ENCODE measurements around the gene LIPI.
"Not testable (repeated sequence)": the region's sequence is repeated elsewhere in the genome, so short reads cannot be mapped to it uniquely, and the experiment has no call there.

Gene LIPI

DNA sequence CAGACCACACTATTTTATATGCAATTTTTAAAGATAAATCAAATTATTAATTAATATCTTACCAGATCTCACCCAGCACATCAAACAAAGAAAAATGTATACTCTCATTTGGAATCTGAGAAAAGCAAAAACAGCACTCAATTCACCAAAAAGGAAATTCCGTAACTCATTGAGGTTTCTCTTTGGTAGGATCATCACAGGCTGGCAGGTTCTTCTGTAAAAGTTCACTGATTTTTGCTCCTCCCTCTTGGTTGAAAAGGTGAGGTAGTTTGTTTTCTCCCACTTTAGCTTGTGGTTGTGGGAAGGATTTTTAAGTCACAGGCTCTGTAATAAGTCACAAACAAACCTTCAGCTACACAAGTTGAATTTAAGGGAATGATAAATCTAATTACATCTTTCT, at the start of gene LIPI:
Gene LIPI, minus strand, starts transcription at position 218 of the 400 bp plus-strand sequence. Its CDS starts 110 bp downstream, at position 108.
- FAIRE-seq = no peak
- DNase-seq (ENCODE audit: insufficient read length, low spot score) = no peak

DNA sequence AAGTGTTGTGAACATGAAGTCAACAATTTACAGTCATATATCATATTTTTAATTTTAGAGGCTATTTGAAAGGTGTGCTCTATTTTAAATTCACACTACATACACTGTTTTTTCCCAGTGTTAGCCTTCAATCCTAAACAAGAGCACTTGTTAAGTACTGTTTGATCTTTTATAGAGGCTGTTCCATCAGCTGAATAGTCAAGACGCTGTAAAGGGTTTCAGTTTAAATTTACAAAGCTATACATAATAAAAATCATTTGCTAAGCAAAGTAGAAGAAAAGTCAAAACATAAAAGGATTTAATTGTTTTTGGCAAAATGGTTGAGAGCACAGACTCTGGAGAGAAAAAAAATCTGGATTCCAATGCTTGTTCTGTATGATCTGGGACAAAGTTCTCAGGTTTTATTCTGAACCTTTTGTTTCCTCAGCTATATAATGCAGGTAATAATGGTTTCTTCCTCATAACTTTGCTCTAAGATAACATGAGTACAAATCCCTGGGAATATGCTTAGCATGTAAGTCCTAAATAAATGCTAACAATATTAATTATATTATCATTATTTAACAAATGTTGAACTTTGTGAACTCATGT, 49.5 kb upstream of the LIPI start:
- FAIRE-seq (no peak), DNase-seq (ENCODE audit: insufficient read length, low spot score) (no peak)

DNA sequence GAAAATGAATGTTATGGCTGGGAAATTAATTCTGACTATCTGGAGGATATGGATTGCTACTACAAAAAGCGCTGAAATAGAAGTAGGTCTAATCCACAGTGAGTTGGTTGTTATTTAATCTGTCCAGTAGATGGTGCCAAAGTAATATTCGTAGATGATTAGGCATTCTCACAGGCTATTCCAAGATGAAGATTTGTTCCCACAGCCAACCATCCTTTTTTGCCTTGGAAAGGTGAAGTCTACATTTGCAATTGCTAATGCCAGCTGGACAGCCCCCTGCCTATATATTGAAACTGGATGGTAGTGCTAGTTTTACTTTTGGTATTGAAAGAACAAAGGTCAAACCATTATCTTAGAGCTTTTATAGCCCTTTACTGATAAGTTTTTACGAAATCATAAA, 49.0 kb upstream of the LIPI start:
- no peak for DNase-seq (ENCODE audit: insufficient read length, low spot score)
- peak; percentile 18 for FAIRE-seq

DNA sequence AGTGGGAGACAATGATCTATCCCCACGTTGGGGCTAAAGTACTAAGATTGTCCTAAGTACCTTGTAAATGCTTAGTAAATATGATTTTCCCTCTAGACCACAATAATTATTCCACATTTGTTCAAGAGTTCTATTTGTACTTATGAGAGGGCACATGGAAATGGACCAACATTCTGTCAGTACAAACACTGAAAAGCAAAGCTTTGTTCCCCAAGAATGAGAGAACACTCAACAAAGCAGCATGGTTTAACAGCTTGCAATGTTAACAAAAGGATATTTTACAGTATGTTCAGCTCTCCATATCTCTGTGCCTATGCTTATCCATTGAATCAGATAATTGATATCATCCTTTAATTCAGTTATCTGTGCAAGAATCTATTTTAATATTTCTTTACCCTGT, 40.6 kb upstream of the LIPI start:
- no peak for DNase-seq (ENCODE audit: insufficient read length, low spot score)
- no peak for FAIRE-seq

DNA sequence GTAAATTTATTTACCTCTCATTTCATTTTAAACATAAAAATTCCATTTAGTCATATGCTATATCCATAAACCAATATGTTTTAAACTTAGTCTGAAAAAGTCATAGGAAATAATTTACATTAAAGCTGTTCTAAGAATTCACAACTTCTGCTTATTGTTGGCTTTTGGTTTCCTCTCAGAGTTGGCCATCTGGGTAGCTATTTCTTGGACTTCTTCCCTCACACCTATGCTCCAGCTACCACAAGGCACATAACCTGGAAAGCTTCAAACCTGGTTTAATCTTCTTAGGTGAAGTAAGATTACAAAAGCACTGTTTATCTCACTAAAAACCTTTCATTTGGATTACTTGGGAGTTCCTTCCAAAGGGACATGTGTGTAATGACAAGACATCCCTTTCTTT, 35.0 kb upstream of the LIPI start:
- DNase-seq (ENCODE audit: insufficient read length, low spot score) (no peak), FAIRE-seq (no peak)

DNA sequence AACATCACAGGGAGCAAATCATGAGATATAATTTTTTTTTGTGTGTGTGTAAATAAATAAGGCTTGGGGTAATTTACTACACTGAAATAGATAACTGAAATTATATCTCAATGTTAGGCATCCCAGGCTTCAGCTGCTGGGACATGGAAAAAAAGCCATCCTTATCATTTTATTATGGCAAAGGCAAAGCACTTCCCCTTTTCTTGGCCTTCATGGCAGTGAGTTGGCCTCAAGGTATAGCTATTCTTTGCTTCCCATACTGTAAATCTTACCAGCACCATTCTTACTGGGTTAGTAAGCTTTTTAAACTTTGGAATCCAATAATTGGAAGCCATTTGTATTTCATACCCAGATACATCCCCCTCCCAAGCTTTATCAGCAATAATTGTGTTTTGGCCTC, 34.2 kb upstream of the LIPI start:
- DNase-seq (ENCODE audit: insufficient read length, low spot score) (no peak), FAIRE-seq (no peak)

DNA sequence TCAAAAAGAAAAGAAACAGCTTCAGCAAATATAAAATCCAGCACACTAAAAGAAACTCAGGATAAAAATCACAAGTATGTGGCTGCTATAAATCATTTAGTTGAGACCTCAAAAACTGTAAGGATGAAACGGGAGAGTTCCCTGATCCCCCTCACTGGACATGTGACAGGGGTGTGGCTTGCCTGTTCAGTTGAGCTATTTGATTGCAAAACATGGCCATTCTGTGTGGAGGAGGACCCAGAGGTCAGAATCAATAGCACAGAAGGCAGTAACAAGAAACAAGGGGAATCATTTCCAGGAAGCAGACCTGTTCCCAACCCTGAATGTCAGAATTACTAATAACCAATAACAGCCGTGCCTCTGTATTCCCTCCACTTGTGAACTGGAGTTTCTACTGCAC, 33.1 kb upstream of the LIPI start:
- FAIRE-seq (no peak), DNase-seq (ENCODE audit: insufficient read length, low spot score) (no peak)

DNA sequence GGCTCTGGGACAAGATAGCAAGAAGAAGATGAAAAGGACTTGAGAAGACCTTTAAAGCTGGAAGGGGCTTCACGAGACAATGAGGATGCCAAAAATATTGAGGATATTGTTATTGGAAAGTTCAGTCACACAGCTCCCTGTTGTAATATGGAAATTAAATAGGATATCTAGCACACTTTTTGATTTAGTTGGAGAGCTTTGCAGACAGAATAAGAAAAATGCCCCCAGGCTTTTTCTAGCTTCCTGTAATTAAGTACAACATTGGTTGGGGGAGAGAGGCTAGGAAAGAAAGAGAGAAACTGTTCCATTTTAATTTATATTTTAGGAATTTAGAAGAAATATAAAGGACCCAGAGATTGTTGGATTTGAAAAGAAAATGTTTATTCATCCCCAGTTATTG, 32.7 kb upstream of the LIPI start:
- no peak for DNase-seq (ENCODE audit: insufficient read length, low spot score)
- FAIRE-seq = no peak

DNA sequence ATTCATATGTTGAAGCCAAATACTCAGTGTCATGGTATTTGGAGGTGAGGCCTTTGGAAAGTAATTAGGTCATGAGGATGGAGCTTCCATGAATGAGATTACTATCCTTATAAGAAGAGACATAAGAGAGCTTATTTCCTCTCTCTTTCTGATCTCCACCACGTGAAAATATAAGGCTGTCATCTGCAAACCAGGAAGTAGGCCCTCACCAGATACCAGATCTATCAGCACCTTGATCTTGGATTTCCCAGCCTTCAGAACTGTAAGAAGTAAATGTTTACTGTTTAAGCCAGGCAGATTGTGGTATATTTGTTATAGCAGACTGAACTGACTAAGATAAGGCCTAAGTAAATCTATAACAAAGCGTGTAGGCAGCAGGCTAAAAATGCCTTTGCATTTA, 30.5 kb upstream of the LIPI start:
- DNase-seq (ENCODE audit: insufficient read length, low spot score) (no peak), FAIRE-seq (no peak)

DNA sequence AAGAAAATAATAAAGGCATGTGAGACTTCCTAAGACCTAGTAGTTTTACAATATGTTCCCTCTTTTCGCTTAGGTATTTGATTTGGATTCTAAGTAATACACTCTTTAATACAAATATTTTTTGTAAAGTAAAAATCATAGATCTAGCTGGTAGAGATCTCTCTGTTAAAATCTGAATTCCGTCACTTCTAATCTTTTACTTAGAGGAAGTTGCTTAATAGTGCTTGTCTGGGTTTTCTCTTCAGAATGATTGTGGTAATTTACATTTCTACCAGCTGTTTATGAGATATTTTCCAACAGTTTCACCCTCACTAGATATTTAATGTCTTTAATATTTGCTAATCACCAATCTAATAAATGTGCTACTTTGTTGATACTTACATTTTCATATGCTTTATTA, 28.5 kb upstream of the LIPI start:
- FAIRE-seq (no peak), DNase-seq (ENCODE audit: insufficient read length, low spot score) (no peak)

DNA sequence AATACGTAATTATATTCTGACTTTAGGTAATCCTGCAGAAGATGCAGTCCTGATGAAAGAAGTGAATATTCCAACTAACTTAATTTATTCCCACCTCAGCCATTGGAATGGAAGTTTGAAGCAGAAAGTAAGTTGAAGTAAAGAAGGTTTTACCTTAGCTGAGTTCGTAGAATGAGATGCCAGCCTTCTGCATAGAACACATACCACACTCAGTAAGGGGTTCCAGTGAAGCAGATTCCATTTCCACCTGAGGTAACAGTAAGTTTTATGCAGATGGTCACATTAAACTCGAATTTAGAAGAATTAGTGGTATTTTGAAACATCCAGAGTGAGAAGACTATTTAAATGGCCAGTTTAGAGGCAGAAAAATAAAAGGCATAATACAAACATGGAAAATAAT, 25.4 kb upstream of the LIPI start:
- FAIRE-seq (no peak), DNase-seq (ENCODE audit: insufficient read length, low spot score) (no peak)

DNA sequence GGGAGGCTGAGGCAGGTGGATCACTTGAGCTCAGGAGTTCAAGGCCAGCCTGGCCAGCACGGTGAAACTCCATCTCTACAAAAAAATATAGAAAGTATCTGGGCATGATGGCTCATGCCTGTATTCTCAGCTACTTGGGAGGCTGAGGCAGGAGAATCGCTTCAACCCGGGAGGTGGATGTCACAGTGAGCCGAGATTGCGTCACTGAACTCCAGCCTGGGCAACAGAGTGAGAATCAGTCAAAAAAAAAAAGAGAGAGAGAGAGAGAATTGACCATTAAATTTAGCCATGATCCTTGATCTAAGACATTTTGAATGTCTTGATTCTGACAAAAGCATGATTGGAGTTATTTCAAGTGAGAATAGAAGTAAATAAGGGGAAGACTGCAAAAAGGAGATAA, 24.3 kb upstream of the LIPI start:
- no peak for DNase-seq (ENCODE audit: insufficient read length, low spot score)
- FAIRE-seq = no peak

DNA sequence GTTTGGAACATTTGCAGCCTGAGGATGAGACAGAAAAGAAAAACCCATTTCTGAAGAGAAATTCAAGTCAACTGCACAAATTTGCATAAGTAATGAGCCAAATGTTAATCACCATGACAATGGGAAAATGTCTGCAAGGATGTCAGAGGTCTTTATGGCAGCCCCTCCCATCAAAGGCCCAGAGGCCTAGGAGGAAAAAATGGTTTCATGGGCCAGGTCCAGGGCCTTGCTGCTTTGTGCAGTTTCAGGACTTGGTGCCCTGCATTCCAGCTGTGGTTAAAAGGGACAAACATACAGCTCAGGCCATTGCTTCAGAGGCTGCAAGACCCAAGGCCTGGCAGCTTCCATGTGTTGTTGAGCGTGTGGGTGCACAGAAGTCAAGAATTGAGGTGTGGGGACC, 18.6 kb upstream of the LIPI start:
- FAIRE-seq = no peak
- no peak for DNase-seq (ENCODE audit: insufficient read length, low spot score)

DNA sequence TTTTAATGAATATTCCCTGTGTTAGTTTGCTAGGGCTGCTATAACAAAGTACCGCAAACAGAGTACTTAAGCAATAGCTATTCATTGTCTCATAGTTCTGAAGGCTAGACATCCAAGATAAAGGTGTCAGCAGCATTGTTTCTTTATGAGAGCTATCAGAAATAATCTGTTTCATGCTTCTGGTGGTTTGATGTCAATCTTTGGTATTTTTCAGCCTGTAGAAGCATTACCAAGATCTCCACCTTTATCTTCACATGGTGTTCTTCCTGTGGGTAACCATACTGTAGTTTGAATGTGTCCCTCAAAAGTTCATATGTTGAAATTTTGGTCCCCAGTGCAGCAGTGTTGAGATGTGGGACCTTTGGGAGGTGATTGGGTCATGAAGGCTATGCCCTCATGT, 12.6 kb upstream of the LIPI start:
- FAIRE-seq = no peak
- no peak for DNase-seq (ENCODE audit: insufficient read length, low spot score)

DNA sequence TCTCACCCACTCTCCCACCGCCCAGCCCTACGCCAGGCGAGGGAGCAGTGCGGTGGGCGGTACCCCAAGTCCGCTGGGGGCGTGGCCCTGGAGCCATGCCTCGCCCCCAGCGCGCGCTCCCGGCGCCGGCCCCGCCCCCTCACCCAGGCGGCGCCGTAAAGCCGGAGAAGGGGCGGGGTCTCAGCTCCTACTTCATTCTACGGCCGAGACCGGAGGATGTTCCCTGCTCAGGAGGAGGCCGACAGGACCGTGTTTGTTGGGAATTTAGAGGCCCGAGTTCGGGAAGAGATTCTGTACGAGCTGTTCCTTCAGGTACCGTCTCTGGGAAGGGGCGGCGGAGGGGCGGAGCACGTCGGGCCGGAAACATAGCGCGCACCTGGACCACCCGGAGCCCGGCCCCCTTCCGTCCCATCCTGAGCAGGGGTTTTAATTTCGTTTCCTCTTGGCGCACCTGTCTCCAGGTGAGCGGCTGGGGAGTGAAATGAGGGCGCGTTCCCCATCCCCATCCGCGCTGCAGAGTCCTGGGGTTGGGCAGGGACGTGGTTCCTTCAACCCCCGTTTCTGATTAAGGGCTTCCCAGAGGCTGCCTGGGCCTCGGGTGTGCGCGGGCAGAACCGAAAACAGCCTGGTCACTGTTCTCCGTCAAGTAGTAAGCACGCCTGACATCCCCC, 5.4 kb upstream of the LIPI start, which contains the start of gene RBM11:
Gene RBM11, plus strand, starts transcription at position 187 of the 671 bp plus-strand sequence. Its CDS starts 30 bp downstream, at position 217.
- DNase-seq (ENCODE audit: insufficient read length, low spot score) = peak; percentile 17
- no peak for FAIRE-seq

DNA sequence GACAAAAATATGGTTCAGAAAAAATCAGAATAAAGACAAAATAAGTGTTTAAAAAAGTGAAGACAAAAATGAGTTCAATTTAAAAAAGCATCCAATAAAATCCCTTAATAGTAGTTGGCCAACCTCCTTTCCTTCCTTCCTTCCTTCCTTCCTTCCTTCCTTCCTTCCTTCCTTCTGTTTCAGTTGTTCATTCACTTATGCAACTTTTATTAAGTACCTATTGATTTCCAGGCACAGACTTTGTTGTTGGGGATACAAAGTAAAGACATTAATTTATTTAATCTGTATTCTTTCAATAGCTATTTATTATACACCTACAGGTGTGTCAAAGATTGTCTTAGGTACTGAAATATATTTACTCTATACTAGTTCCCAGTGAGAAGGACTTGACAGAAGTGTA, 2.4 kb upstream of the LIPI start:
- no peak for DNase-seq (ENCODE audit: insufficient read length, low spot score)
- no peak for FAIRE-seq

DNA sequence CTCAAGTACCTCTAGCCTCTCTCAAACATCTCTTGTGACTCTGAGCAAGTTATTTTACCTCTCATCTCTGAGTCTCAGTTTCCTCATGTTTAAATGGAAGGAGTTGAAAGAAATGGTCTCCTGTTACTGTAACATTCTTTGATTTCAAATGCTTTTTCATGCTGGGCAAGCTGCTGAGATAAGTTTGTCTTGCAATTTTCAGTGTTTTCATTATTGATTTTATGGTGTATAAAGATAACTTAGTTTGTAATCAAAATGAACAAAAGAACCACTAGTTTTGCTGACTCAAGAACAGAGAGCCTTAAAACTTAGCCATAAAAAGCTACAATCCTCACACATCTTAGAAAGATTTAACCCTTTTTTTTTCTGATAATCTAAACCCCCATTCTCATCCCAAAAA, 4.5 kb downstream of the LIPI start:
- DNase-seq (ENCODE audit: insufficient read length, low spot score) (no peak), FAIRE-seq (no peak)

DNA sequence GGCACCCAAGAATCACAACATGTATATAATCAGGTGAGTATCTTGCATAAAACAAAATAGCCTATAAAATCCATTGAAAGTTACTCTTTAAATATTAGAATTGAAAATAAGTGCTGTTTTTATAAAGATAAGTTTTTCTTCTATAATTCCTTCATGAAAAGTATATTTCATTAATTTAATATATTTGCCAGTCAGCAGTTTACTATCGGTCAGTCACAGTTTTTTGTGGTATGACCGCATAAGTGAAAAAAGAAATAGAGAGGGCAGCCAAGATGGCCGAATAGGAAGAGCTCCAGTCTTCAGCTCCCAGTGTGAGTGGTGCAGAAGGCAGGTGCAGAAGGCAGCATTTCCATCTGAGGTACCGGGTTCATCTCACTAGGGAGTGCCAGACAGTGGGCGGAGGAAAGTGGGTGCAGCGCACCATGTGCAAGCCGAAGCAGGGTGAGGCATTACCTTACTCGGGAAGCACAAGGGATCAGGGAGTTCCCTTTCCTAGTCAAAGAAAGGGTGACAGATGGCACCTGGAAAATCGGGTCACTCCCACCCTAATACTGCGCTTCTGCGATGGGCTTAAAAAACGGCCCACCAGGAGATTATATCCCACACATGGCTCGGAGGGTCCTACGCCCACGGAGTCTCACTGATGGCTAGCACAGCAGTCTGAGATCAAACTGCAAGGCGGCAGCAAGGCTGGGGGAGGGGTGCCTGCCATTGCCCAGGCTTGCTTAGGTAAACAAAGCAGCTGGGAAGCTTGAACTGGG, 44.1 kb downstream of the LIPI start:
- FAIRE-seq; DNase-seq (ENCODE audit: insufficient read length, low spot score): not testable (repeated sequence)

DNA sequence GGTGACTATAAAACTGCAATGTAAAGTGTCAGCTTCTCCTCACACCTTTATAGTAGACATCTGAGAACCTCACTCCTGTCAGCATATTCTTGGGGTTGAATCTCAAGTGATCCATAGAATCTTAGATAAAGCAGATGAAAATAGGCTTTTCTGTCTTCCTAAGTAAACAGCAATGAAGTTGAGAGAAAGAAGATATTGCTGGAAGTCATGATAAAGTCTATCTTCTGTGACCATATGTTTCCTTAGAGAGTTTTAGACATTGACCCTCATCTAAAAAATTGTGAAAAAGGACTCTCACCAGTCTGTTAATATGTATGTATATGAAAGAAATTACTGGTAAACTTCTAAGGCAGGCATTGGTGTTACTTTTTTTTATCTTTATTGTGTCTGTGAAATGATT, 66.8 kb downstream of the LIPI start:
- no peak for FAIRE-seq
- DNase-seq (ENCODE audit: insufficient read length, low spot score) = no peak

DNA sequence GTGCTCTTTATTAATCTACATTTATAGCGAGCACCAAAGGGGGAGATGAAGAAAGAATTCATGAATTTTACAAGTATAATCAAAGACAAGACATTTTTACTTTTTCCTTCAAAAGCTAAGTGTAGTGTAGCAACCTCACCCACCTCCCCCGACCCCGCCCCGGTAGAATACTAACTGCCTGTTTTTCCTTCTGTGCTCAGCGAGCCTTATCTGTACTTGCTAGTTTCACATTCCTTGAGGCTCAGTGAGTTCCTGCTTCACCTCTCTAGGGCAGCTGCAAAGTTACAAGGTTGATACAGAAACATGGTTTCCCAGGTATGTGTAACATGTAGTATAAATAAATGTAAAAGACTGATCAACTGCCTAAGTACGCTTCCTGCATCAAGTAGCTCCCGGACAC, 86.5 kb downstream of the LIPI start:
- no peak for FAIRE-seq
- DNase-seq (ENCODE audit: insufficient read length, low spot score) = no peak

DNA sequence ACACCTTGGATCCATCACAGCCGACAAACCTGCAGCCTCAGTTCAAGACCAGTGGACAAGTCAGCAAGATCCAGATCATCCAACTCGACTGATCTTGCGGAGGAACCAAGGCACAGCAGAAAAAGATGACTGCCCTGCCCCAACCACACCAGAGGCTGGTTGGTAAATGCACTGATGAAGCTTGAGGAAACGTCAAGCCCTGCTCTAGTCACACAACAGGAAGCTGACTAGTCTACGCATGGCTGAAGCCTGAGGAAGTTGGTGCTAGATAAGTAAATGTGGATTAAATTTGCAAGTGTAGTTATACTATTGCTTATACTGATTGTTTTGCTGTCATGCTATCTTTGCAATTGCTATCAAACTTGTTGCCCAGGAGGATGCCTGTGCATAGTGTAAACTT, 89.0 kb downstream of the LIPI start:
- DNase-seq (ENCODE audit: insufficient read length, low spot score) (no peak), FAIRE-seq (no peak)

DNA sequence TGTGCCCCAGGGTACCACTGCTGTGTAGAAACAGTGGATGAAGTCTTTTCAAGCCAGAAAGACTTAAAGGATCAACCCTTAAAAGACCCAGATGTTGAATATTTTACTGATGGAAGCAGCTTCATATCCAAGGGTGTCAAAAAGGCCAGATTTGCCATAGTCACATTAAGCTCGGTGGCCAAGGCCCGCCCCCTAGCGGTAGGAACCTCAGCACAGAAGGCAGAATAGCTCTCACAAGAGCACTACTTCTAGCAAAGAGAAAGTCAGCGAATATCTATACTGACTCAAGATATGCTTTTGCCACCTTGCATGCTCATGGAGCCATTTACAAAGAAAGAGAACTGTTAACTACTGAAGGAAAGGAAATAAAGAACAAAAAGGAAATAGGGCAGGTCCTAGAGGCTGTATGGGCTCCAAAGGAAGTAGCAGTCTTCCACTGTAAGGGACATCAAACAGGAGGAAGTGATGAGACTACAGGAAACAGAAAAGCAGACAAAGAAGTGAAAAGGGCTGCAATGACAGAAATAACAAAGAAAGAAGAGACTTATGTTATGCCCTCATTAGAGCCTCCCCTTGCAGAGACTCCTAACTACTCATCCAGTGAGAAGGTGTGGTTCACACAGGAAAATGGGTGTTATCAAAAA, 90.5 kb downstream of the LIPI start:
- DNase-seq (ENCODE audit: insufficient read length, low spot score) (peak; percentile 12), FAIRE-seq (no peak)
